K562 (cell line): ENCODE measurements around the gene LIX1. TPM values are rescaled to one million over a fixed set of nuclear protein-coding genes. Genes with fewer than 3 reads are reported as not detected.

Experiments
- ATAC-seq: fragments of 200-7000 bp; cut with Tn5 transposase; 3 replicates; pipeline ENCODE4 v1.9.1; 2020; ENCODE audit warnings: moderate library complexity
- BruUV-seq: library from RNA; stranded (reverse); fragments of 400-500 nt; replicated peaks from 2 replicates; lab custom pipeline; 2021; lab: Mats Ljungman, UMichigan
- CTCF ChIA-PET: fragments of 300-600 bp; formaldehyde crosslinking; extraction: SDS; loops from one replicate; lab custom pipeline; 2021; ENCODE audit warnings: low intra/inter-chr PET ratio; lab: Yijun Ruan, JAX
- POLR2A ChIA-PET: fragments of 300-600, 350-650 bp; sonication (Branson Sonifier 250); formaldehyde crosslinking; extraction: SDS; loops from one replicate; lab custom pipeline; 2021; ENCODE audit warnings: antibody characterized with exemption, inconsistent platforms; lab: Yijun Ruan, JAX
- DNase-seq, 4 experiments: peaks; one replicate each; pipeline versions ENCODE4 v3.0.0 to v3.0.0-alpha.2; 2011 to 2018; ENCODE audit warnings: low spot score in 3 of 4, mixed read lengths in 3 of 4; ENCODE audit errors: extremely low read depth in 1 of 4
- FAIRE-seq: peaks from 2 replicates; lab custom pipeline; 2011; peaks lifted over from hg19 to GRCh38; lab: Jason Lieb, UNC
- H2AFZ ChIP-seq: 2 replicates; pipeline ENCODE4 v1.6.0; 2011; ENCODE audit warnings: low read depth, low read length, control low read depth, inconsistent platforms
- H3K27ac ChIP-seq: fragments of 200-600 bp; 3 replicates; pipeline ENCODE4 v1.8.0; 2011; ENCODE audit warnings: low read depth, mild to moderate bottlenecking, control low read depth, inconsistent platforms, low read length, moderate library complexity, mixed read lengths; ENCODE audit errors: extremely low read depth
- H3K27me3 ChIP-seq, 2 experiments: fragments of 300-600 bp in 1 of 2; 2 replicates in 1 of 2; 3 replicates in 1 of 2; pipeline versions ENCODE4 v1.6.0 to v1.8.0; 2011; ENCODE audit warnings: inconsistent platforms in 2 of 2, low read length in 2 of 2, mild to moderate bottlenecking in 1 of 2, mixed read lengths in 1 of 2, moderate library complexity in 1 of 2; ENCODE audit not compliant: control insufficient read depth in 2 of 2, insufficient read depth in 2 of 2
- H3K36me3 ChIP-seq: fragments of 300-600 bp; 3 replicates; pipeline ENCODE4 v1.8.0; 2011; ENCODE audit warnings: mild to moderate bottlenecking, low read length, inconsistent platforms; ENCODE audit not compliant: control insufficient read depth, insufficient read depth
- H3K4me1 ChIP-seq, 2 experiments: fragments of 200-600 bp in 1 of 2; replicated peaks in 1 of 2; 2 replicates in 1 of 2; 3 replicates in 1 of 2; pipeline versions ENCODE4 v1.5.1 to v1.8.0; 2011; ENCODE audit warnings: inconsistent platforms in 2 of 2, low read length in 2 of 2, mild to moderate bottlenecking in 1 of 2, mixed read lengths in 1 of 2, moderate library complexity in 1 of 2; ENCODE audit not compliant: control insufficient read depth in 2 of 2, insufficient read depth in 2 of 2
- H3K4me2 ChIP-seq: 2 replicates; pipeline ENCODE4 v1.6.1; 2011; ENCODE audit warnings: low read length, control low read depth, inconsistent platforms, mixed read lengths; ENCODE audit not compliant: insufficient read depth
- H3K4me3 ChIP-seq: fragments of 200-600 bp; sonication (generic), shearing (Covaris generic); 2 replicates; pipeline ENCODE4 v1.5.1; 2016; ENCODE audit warnings: control low read depth, inconsistent platforms
- H3K79me2 ChIP-seq: fragments of 200-600 bp; 3 replicates; pipeline ENCODE4 v1.8.0; 2011; ENCODE audit warnings: low read length, inconsistent platforms; ENCODE audit not compliant: control insufficient read depth, insufficient read depth
- H3K9ac ChIP-seq, 2 experiments: 2 replicates each; pipeline versions ENCODE4 v1.6.0 to v1.6.1; 2011; ENCODE audit warnings: low read depth in 2 of 2, low read length in 2 of 2, control low read depth in 1 of 2, inconsistent platforms in 1 of 2, mild to moderate bottlenecking in 1 of 2, mixed read lengths in 1 of 2; ENCODE audit not compliant: insufficient read depth in 1 of 2
- H3K9me1 ChIP-seq: one replicate; pipeline ENCODE4 v1.6.0; 2011; ENCODE audit warnings: inconsistent platforms, mild to moderate bottlenecking, low read length, moderate library complexity; ENCODE audit not compliant: control insufficient read depth, insufficient read depth
- H3K9me3 ChIP-seq: replicated peaks from 2 replicates; pipeline ENCODE4 v1.5.1; 2011; ENCODE audit warnings: low read depth, low read length, inconsistent platforms; ENCODE audit not compliant: control insufficient read depth, insufficient read depth
- H4K20me1 ChIP-seq: replicated peaks from 2 replicates; pipeline ENCODE4 v1.6.1; 2011; ENCODE audit warnings: low read length, inconsistent platforms, mixed read lengths; ENCODE audit not compliant: control insufficient read depth, insufficient read depth
- ATF3 ChIP-seq, 2 experiments: fragments of 450-650 bp in 1 of 2; sonication (generic) in 1 of 2; formaldehyde crosslinking in 1 of 2; IDR thresholded peaks in 1 of 2; conservative IDR thresholded peaks in 1 of 2; 2 replicates each; pipeline versions ENCODE4 v1.6.1 to v1.8.1; 2016 to 2023; ENCODE audit warnings: mild to moderate bottlenecking in 2 of 2, moderate library complexity in 2 of 2, inconsistent platforms in 1 of 2, missing genetic modification reagents in 1 of 2
- ATF4 ChIP-seq: fragments of 450-650 bp; formaldehyde crosslinking; IDR thresholded peaks from 2 replicates; pipeline ENCODE4 v1.4.0; 2022; ENCODE audit warnings: mild to moderate bottlenecking, moderate library complexity
- ATF7 ChIP-seq: fragments of 450-650 bp; IDR thresholded peaks from 2 replicates; pipeline ENCODE4 v1.7.1; 2014; ENCODE audit warnings: mild to moderate bottlenecking, moderate library complexity
- C11orf30 ChIP-seq: fragments of 450-650 bp; IDR thresholded peaks from 2 replicates; pipeline ENCODE4 v1.6.1; 2016; ENCODE audit warnings: low read depth, mild to moderate bottlenecking
- CCAR2 ChIP-seq: fragments of 200-400 bp; formaldehyde crosslinking; IDR thresholded peaks from 2 replicates; pipeline ENCODE4 v1.6.1; 2017; ENCODE audit warnings: mild to moderate bottlenecking, low read depth, low read length
- CEBPB ChIP-seq: fragments of 450-650 bp; IDR thresholded peaks from 2 replicates; pipeline ENCODE4 v1.6.1; 2016; ENCODE audit warnings: missing genetic modification characterization, missing compliant biosample characterization
- CEBPG ChIP-seq, 3 experiments: fragments of 200-800 bp in 1 of 3; sonication (Bioruptor generic) in 1 of 3; sonication (generic) in 1 of 3; formaldehyde crosslinking in 1 of 3; IDR thresholded peaks in 2 of 3; conservative IDR thresholded peaks in 1 of 3; 2 replicates each; pipeline versions ENCODE4 v1.6.1 to v1.8.0; 2016 to 2022; ENCODE audit warnings: missing compliant biosample characterization in 2 of 3, missing genetic modification characterization in 2 of 3, mild to moderate bottlenecking in 1 of 3, missing genetic modification reagents in 1 of 3
- EP400 ChIP-seq: fragments of 450-650 bp; IDR thresholded peaks from 2 replicates; pipeline ENCODE4 v1.6.1; 2017; ENCODE audit warnings: antibody characterized with exemption, mild to moderate bottlenecking, moderate library complexity
- GABPB2 ChIP-seq: fragments of 250-450 bp; sonication (Bioruptor Pico); conservative IDR thresholded peaks from 2 replicates; pipeline ENCODE4 v1.5.1; 2021; ENCODE audit warnings: mild to moderate bottlenecking
- HDAC6 ChIP-seq: IDR thresholded peaks from 2 replicates; pipeline ENCODE4 v1.6.1; 2012; ENCODE audit warnings: low read depth, mild to moderate bottlenecking, control low read depth, inconsistent platforms, low read length, moderate library complexity
- MAFF ChIP-seq: IDR thresholded peaks from 2 replicates; pipeline ENCODE4 v1.6.1; 2012; ENCODE audit warnings: low read length, improper control_type of control experiment
- OTX1 ChIP-seq: fragments of 450-650 bp; formaldehyde crosslinking; IDR thresholded peaks from 2 replicates; pipeline ENCODE4 v1.4.0; 2022; ENCODE audit warnings: mild to moderate bottlenecking
- PBX2 ChIP-seq, 2 experiments: IDR thresholded peaks in 1 of 2; conservative IDR thresholded peaks in 1 of 2; 2 replicates each; pipeline ENCODE4 v1.6.1; 2016; ENCODE audit warnings: low read depth in 2 of 2, mild to moderate bottlenecking in 1 of 2, missing compliant biosample characterization in 1 of 2, missing genetic modification characterization in 1 of 2, moderate library complexity in 1 of 2
- POU5F1 ChIP-seq: fragments of 150-350 bp; IDR thresholded peaks from 2 replicates; pipeline ENCODE4 v1.6.1; 2014; ENCODE audit warnings: borderline replicate concordance, low read length, low read depth, mild to moderate bottlenecking; ENCODE audit not compliant: partially characterized antibody
- ZBTB26 ChIP-seq: fragments of 450-650 bp; formaldehyde crosslinking; IDR thresholded peaks from 2 replicates; pipeline ENCODE4 v1.4.0; 2022; ENCODE audit warnings: missing genetic modification characterization
- ZNF316 ChIP-seq: fragments of 450-650 bp; IDR thresholded peaks from 2 replicates; pipeline ENCODE4 v1.6.1; 2016
- ZNF778 ChIP-seq: fragments of 450-650 bp; formaldehyde crosslinking; IDR thresholded peaks from 2 replicates; pipeline ENCODE4 v1.4.0; 2020; ENCODE audit warnings: mild to moderate bottlenecking, moderate library complexity
- WGBS: fragments of 100-300 bp; shearing (Covaris generic); methylation state at CpG from one replicate; pipeline ENCODE4 v1.1.6; 2016; ENCODE audit warnings: low coverage, mixed read lengths; ENCODE audit not compliant: insufficient coverage; ENCODE audit errors: missing lambda C conversion rate; 5-methylcytosine and 5-hydroxymethylcytosine counted together
- in situ Hi-C: fragments of 300-500 bp; cut with MboI; formaldehyde crosslinking; loops from 4 replicates; pipeline ENCODE4 v1.15.0; 2018; ENCODE audit warnings: inconsistent platforms, mixed read lengths
- intact Hi-C: fragments of 100-400 bp; cut with micrococcal nuclease; formaldehyde crosslinking; loops from 2 replicates; pipeline ENCODE4 v1.14.2; 2022
- polyA plus RNA-seq, 8 experiments: library from polyadenylated mRNA; depleted of rRNA in 4 of 8; stranded (reverse) in 5 of 8; unstranded in 3 of 8; fragments of >200 nt; fragmentation: Nextera tagmentation in 2 of 8; fragmentation: Illumina TruSeq in 1 of 8; extraction: Ambion mirVana in 2 of 8; extraction: Trizol in 1 of 8; gene quantifications; 2 replicates each; pipeline versions ENCODE4 v1.2.1 to v1.2.3, GENCODE V29; 2011 to 2014; ENCODE audit warnings: inconsistent platforms in 1 of 8, missing spikeins in 1 of 8
- total RNA-seq, 7 experiments: library from RNA; depleted of rRNA in 6 of 7; stranded (reverse); fragments of >200 nt in 6 of 7; fragmentation: Illumina TruSeq in 2 of 7; extraction: Trizol in 2 of 7; gene quantifications; 2 replicates each; pipeline versions ENCODE4 v1.2.1 to v1.2.3, GENCODE V29; 2011 to 2021; ENCODE audit warnings: low replicate concordance in 1 of 7

The LIX1 gene
- total and polyA plus RNA-seq, 9 of the 15 experiments (the other 6 are each of a cell fraction or from before 2014, with no cell fraction given) = 0.01 to 0.18 TPM; not detected in 7

- no peak overlapping the region for H3K27ac ChIP-seq
- H3K9me1 ChIP-seq = no peaks in the 10 kb centered on the region
- H3K79me2 ChIP-seq = no peaks in the 10 kb centered on the region
- no peak overlapping the region for H3K4me2 ChIP-seq
- ATAC-seq = peak; percentile 49; the same call in 2 of the 3 replicates
- H3K9me3 ChIP-seq = no peaks in the 10 kb centered on the region
- no peak overlapping the region for H3K4me3 ChIP-seq
- intact Hi-C loops = no loop called here
- BruUV-seq = no TSS peak
- 60% methylated on average over 2 of the region's 2 CpGs for WGBS
- H4K20me1 ChIP-seq = no peaks in the 10 kb centered on the region
- no peaks in the 10 kb centered on the region; a peak in 1 of 5 replicates for H3K4me1 ChIP-seq
- DNase-seq = no peak
- POLR2A ChIA-PET = no interaction called here
- FAIRE-seq = no peak
- no peaks in the 10 kb centered on the region for H3K27me3 ChIP-seq
- in situ Hi-C loops = loop anchor here (5.0 kb wide), 1 partner anchor 137 kb away; no protein-coding TSS in a partner anchor
- H3K36me3 ChIP-seq = no peaks in the 10 kb centered on the region
- H2AFZ ChIP-seq = no peak overlapping the region
- no peak overlapping the region for H3K9ac ChIP-seq
- CTCF ChIA-PET = no interaction called here
- peak; percentile 94 for TF ChIP-seq ATF3 (IDR thresholded peaks at IDR 0.05)
- no peak for TF ChIP-seq ATF3 (CRISPR knock-in tag; conservative IDR thresholded peaks at IDR 0.05)
- TF ChIP-seq OTX1 (CRISPR knock-in tag) = no peak
- TF ChIP-seq ZNF778 = no peak
- TF ChIP-seq ATF4 (CRISPR knock-in tag) = 0 out of 2 replicates have a peak, but pooled peaks have one; percentile 9
- no peak for TF ChIP-seq CEBPG (CRISPR knock-in tag; IDR thresholded peaks at IDR 0.05)
- peak; percentile 93 to 95 for TF ChIP-seq CEBPG (tag; conservative IDR thresholded peaks at IDR 0.05 in 1 of 2, IDR thresholded peaks at IDR 0.05 in 1 of 2)
- no peak for TF ChIP-seq ZNF316
- TF ChIP-seq ATF7 = peak; percentile 38; the same call in 1 of the 2 replicates
- no peak for TF ChIP-seq CCAR2
- no peak for TF ChIP-seq POU5F1
- no peak for TF ChIP-seq PBX2 (CRISPR knock-in tag; IDR thresholded peaks at IDR 0.05; ENCODE audit: low read depth)
- peak; percentile 68 for TF ChIP-seq PBX2 (tag; conservative IDR thresholded peaks at IDR 0.05; ENCODE audit: low read depth)
- no peak for TF ChIP-seq GABPB2 (CRISPR knock-in tag)
- TF ChIP-seq C11orf30 = peak; percentile 8; the same call in 1 of the 2 replicates
- no peak for TF ChIP-seq EP400
- TF ChIP-seq HDAC6 = no peak
- peak; percentile 74 for TF ChIP-seq CEBPB (tag)
- 0 out of 2 replicates have a peak, but pooled peaks have one; percentile 6 for TF ChIP-seq MAFF
- no peak for TF ChIP-seq ZBTB26 (CRISPR knock-in tag)
Observed at GRCh38 chr5:97149709-97150108, 7.3 kb upstream of the LIX1 start.
